A673 (cell line): ENCODE data around the gene CFAP73. TPM values are rescaled to one million over a fixed set of nuclear protein-coding genes. Genes with fewer than 3 reads are reported as not detected.

Experiments
- BruUV-seq: library from RNA; stranded (reverse); fragments of 400-500 nt; replicated peaks from 2 replicates; lab custom pipeline; 2021; lab: Mats Ljungman, UMichigan
- CTCF ChIA-PET: fragments of 300-600 bp; sonication (Branson Sonifier 250); formaldehyde crosslinking; loops from one replicate; lab custom pipeline; 2022; ENCODE audit warnings: antibody characterized with exemption; lab: Charles Lee
- POLR2A ChIA-PET: fragments of 300-600 bp; sonication (Branson Sonifier 250); formaldehyde crosslinking; loops from one replicate; lab custom pipeline; 2022; ENCODE audit warnings: antibody characterized with exemption; ENCODE audit not compliant: low non-redundant PET; lab: Charles Lee
- DNase-seq: peaks from one replicate; pipeline ENCODE4 v3.0.0-alpha.2; 2015; ENCODE audit warnings: low spot score
- H3K27ac ChIP-seq: fragments of 200-600 bp; sonication (generic); 2 replicates; pipeline ENCODE4 v1.5.1; 2016; ENCODE audit warnings: mixed run types, low read depth, mild to moderate bottlenecking, mixed read lengths, antibody characterized with exemption, low read length; ENCODE audit not compliant: poor library complexity, severe bottlenecking
- H3K27me3 ChIP-seq: fragments of 200-600 bp; sonication (generic); replicated peaks from 2 replicates; pipeline ENCODE4 v1.6.1; 2017; ENCODE audit warnings: mixed run types, low read depth, mild to moderate bottlenecking, mixed read lengths, antibody characterized with exemption, low read length; ENCODE audit not compliant: insufficient read depth, poor library complexity
- H3K36me3 ChIP-seq: fragments of 200-600 bp; sonication (generic); 2 replicates; pipeline ENCODE4 v1.6.1; 2016; ENCODE audit warnings: mixed run types, mild to moderate bottlenecking, mixed read lengths, antibody characterized with exemption, low read length; ENCODE audit not compliant: insufficient read depth, poor library complexity, severe bottlenecking
- H3K4me1 ChIP-seq: fragments of 200-600 bp; sonication (generic); 2 replicates; pipeline ENCODE4 v1.6.1; 2017; ENCODE audit warnings: mixed run types, mild to moderate bottlenecking, mixed read lengths, antibody characterized with exemption, low read length; ENCODE audit not compliant: insufficient read depth, poor library complexity, severe bottlenecking
- H3K4me3 ChIP-seq: fragments of 200-600 bp; sonication (generic); 2 replicates; pipeline ENCODE4 v1.5.1; 2016; ENCODE audit warnings: low read depth, mixed run types, mild to moderate bottlenecking, mixed read lengths, low read length; ENCODE audit not compliant: poor library complexity, severe bottlenecking
- H3K9me3 ChIP-seq: fragments of 200-600 bp; sonication (generic); 2 replicates; pipeline ENCODE4 v1.6.1; 2016; ENCODE audit warnings: mixed run types, low read depth, mild to moderate bottlenecking, mixed read lengths, antibody characterized with exemption, low read length; ENCODE audit not compliant: poor library complexity, severe bottlenecking
- CTCF ChIP-seq: fragments of 300-800, 200-600 bp; sonication (generic); conservative IDR thresholded peaks from 2 replicates; pipeline ENCODE4 v1.5.1; 2017; ENCODE audit warnings: low read depth, mild to moderate bottlenecking, antibody characterized with exemption, low read length, moderate library complexity, mixed read lengths
- EZH2 ChIP-seq: fragments of 200-600 bp; sonication (generic); IDR thresholded peaks from 2 replicates; pipeline ENCODE4 v1.6.1; 2017; ENCODE audit warnings: borderline replicate concordance, low read depth, mild to moderate bottlenecking, mixed read lengths, antibody characterized with exemption, low read length; ENCODE audit not compliant: poor library complexity, severe bottlenecking
- intact Hi-C: fragments of 100-400 bp; cut with micrococcal nuclease; formaldehyde crosslinking; loops from one replicate; pipeline ENCODE4 v1.10.0; 2022; ENCODE audit not compliant: unreplicated experiment
- total RNA-seq: library from RNA; stranded (reverse); gene quantifications from 2 replicates; pipeline ENCODE4 v1.2.3, GENCODE V29; 2021

CFAP73 gene
- total RNA-seq, 1 experiment from 2014 or later, result not detected

- ChIA-PET CTCF (interaction anchor here (0.5 kb wide), 1 partner anchor 242 kb away, joined by 3 read pairs; no protein-coding TSS in a partner anchor), POLR2A (no interaction called here)
- no TSS peak for BruUV-seq
Measured at GRCh38 chr12:113142886-113143332, 6.6 kb upstream of the CFAP73 start.

GRCh38 chr12:113143959-113144358 lies 5.6 kb upstream of the CFAP73 start:
- BruUV-seq, result no TSS peak
- Histone ChIP-seq H3K9me3 (no peaks in the 10 kb centered on the region), H3K4me3 (no peak overlapping the region), H3K4me1 (no peaks in the 10 kb centered on the region), H3K27ac (no peak overlapping the region), H3K27me3 (no peaks in the 10 kb centered on the region), H3K36me3 (no peaks in the 10 kb centered on the region)
- no peak for DNase-seq
- ChIA-PET CTCF (no interaction called here), POLR2A (no interaction called here)
- intact Hi-C loops, result no loop called here
- TF ChIP-seq CTCF, result no peak
- no peak for TF ChIP-seq EZH2

More at GRCh38 chr12:113142886-113143332, 6.6 kb upstream of the CFAP73 start:
- intact Hi-C loops, result no loop called here
- no peaks in the 10 kb centered on the region for H3K9me3 ChIP-seq
- H3K4me3 ChIP-seq, result no peak overlapping the region
- no peaks in the 10 kb centered on the region for H3K4me1 ChIP-seq
- H3K27ac ChIP-seq, result no peak overlapping the region
- H3K27me3 ChIP-seq, result no peaks in the 10 kb centered on the region
- no peak for DNase-seq
- H3K36me3 ChIP-seq, result no peaks in the 10 kb centered on the region
- TF ChIP-seq CTCF (no peak), EZH2 (no peak)

- POLR2A ChIA-PET, result no interaction called here
- no TSS peak for BruUV-seq
- CTCF ChIA-PET, result no interaction called here
Measured at GRCh38 chr12:113144806-113145205, 4.7 kb upstream of the CFAP73 start.

More at GRCh38 chr12:113144806-113145205, 4.7 kb upstream of the CFAP73 start:
- no peak for DNase-seq
- Histone ChIP-seq H3K27me3 (no peaks in the 10 kb centered on the region), H3K27ac (no peak overlapping the region), H3K36me3 (no peaks in the 10 kb centered on the region), H3K4me3 (no peak overlapping the region), H3K9me3 (no peaks in the 10 kb centered on the region), H3K4me1 (peaks cover 7% of the 10 kb centered on the region)
- intact Hi-C loops, result no loop called here
- TF ChIP-seq CTCF (no peak), EZH2 (no peak)
